K562 (cell line): ENCODE data around the gene TMEM117. TPM values are rescaled to one million over a fixed set of nuclear protein-coding genes. Genes with fewer than 3 reads are reported as not detected.

Source experiments
- ATAC-seq: fragments of 200-7000 bp; cut with Tn5 transposase; 3 replicates; pipeline ENCODE4 v1.9.1; 2020; ENCODE audit warnings: moderate library complexity
- BruUV-seq: library from RNA; stranded (reverse); fragments of 400-500 nt; replicated peaks from 2 replicates; lab custom pipeline; 2021; lab: Mats Ljungman, UMichigan
- CTCF ChIA-PET: fragments of 300-600 bp; formaldehyde crosslinking; extraction: SDS; loops from one replicate; lab custom pipeline; 2021; ENCODE audit warnings: low intra/inter-chr PET ratio; lab: Yijun Ruan, JAX
- POLR2A ChIA-PET: fragments of 300-600, 350-650 bp; sonication (Branson Sonifier 250); formaldehyde crosslinking; extraction: SDS; loops from one replicate; lab custom pipeline; 2021; ENCODE audit warnings: antibody characterized with exemption, inconsistent platforms; lab: Yijun Ruan, JAX
- DNase-seq, 4 experiments: peaks; one replicate each; pipeline versions ENCODE4 v3.0.0 to v3.0.0-alpha.2; 2011 to 2018; ENCODE audit warnings: low spot score in 3 of 4, mixed read lengths in 3 of 4; ENCODE audit errors: extremely low read depth in 1 of 4
- FAIRE-seq: peaks from 2 replicates; lab custom pipeline; 2011; peaks lifted over from hg19 to GRCh38; lab: Jason Lieb, UNC
- H2AFZ ChIP-seq: 2 replicates; pipeline ENCODE4 v1.6.0; 2011; ENCODE audit warnings: low read depth, low read length, control low read depth, inconsistent platforms
- H3K27ac ChIP-seq: fragments of 200-600 bp; 3 replicates; pipeline ENCODE4 v1.8.0; 2011; ENCODE audit warnings: low read depth, mild to moderate bottlenecking, control low read depth, inconsistent platforms, low read length, moderate library complexity, mixed read lengths; ENCODE audit errors: extremely low read depth
- H3K27me3 ChIP-seq, 2 experiments: fragments of 300-600 bp in 1 of 2; 2 replicates in 1 of 2; 3 replicates in 1 of 2; pipeline versions ENCODE4 v1.6.0 to v1.8.0; 2011; ENCODE audit warnings: inconsistent platforms in 2 of 2, low read length in 2 of 2, mild to moderate bottlenecking in 1 of 2, mixed read lengths in 1 of 2, moderate library complexity in 1 of 2; ENCODE audit not compliant: control insufficient read depth in 2 of 2, insufficient read depth in 2 of 2
- H3K36me3 ChIP-seq: fragments of 300-600 bp; 3 replicates; pipeline ENCODE4 v1.8.0; 2011; ENCODE audit warnings: mild to moderate bottlenecking, low read length, inconsistent platforms; ENCODE audit not compliant: control insufficient read depth, insufficient read depth
- H3K4me1 ChIP-seq, 2 experiments: fragments of 200-600 bp in 1 of 2; replicated peaks in 1 of 2; 2 replicates in 1 of 2; 3 replicates in 1 of 2; pipeline versions ENCODE4 v1.5.1 to v1.8.0; 2011; ENCODE audit warnings: inconsistent platforms in 2 of 2, low read length in 2 of 2, mild to moderate bottlenecking in 1 of 2, mixed read lengths in 1 of 2, moderate library complexity in 1 of 2; ENCODE audit not compliant: control insufficient read depth in 2 of 2, insufficient read depth in 2 of 2
- H3K4me2 ChIP-seq: 2 replicates; pipeline ENCODE4 v1.6.1; 2011; ENCODE audit warnings: low read length, control low read depth, inconsistent platforms, mixed read lengths; ENCODE audit not compliant: insufficient read depth
- H3K4me3 ChIP-seq: fragments of 200-600 bp; sonication (generic), shearing (Covaris generic); 2 replicates; pipeline ENCODE4 v1.5.1; 2016; ENCODE audit warnings: control low read depth, inconsistent platforms
- H3K79me2 ChIP-seq: fragments of 200-600 bp; 3 replicates; pipeline ENCODE4 v1.8.0; 2011; ENCODE audit warnings: low read length, inconsistent platforms; ENCODE audit not compliant: control insufficient read depth, insufficient read depth
- H3K9ac ChIP-seq, 2 experiments: 2 replicates each; pipeline versions ENCODE4 v1.6.0 to v1.6.1; 2011; ENCODE audit warnings: low read depth in 2 of 2, low read length in 2 of 2, control low read depth in 1 of 2, inconsistent platforms in 1 of 2, mild to moderate bottlenecking in 1 of 2, mixed read lengths in 1 of 2; ENCODE audit not compliant: insufficient read depth in 1 of 2
- H3K9me1 ChIP-seq: one replicate; pipeline ENCODE4 v1.6.0; 2011; ENCODE audit warnings: inconsistent platforms, mild to moderate bottlenecking, low read length, moderate library complexity; ENCODE audit not compliant: control insufficient read depth, insufficient read depth
- H3K9me3 ChIP-seq: replicated peaks from 2 replicates; pipeline ENCODE4 v1.5.1; 2011; ENCODE audit warnings: low read depth, low read length, inconsistent platforms; ENCODE audit not compliant: control insufficient read depth, insufficient read depth
- H4K20me1 ChIP-seq: replicated peaks from 2 replicates; pipeline ENCODE4 v1.6.1; 2011; ENCODE audit warnings: low read length, inconsistent platforms, mixed read lengths; ENCODE audit not compliant: control insufficient read depth, insufficient read depth
- CEBPG ChIP-seq, 3 experiments: fragments of 200-800 bp in 1 of 3; sonication (Bioruptor generic) in 1 of 3; sonication (generic) in 1 of 3; formaldehyde crosslinking in 1 of 3; IDR thresholded peaks in 2 of 3; conservative IDR thresholded peaks in 1 of 3; 2 replicates each; pipeline versions ENCODE4 v1.6.1 to v1.8.0; 2016 to 2022; ENCODE audit warnings: missing compliant biosample characterization in 2 of 3, missing genetic modification characterization in 2 of 3, mild to moderate bottlenecking in 1 of 3, missing genetic modification reagents in 1 of 3
- ESRRB ChIP-seq: fragments of 250-450 bp; sonication (Bioruptor Pico); IDR thresholded peaks from 2 replicates; pipeline ENCODE4 v1.5.0; 2020; ENCODE audit warnings: mild to moderate bottlenecking, moderate library complexity, borderline replicate concordance
- HEY1 ChIP-seq: fragments of 250-450 bp; sonication (Bioruptor Pico); IDR thresholded peaks from 2 replicates; pipeline ENCODE4 v1.5.0; 2020; ENCODE audit warnings: mild to moderate bottlenecking, moderate library complexity, borderline replicate concordance
- NBN ChIP-seq: fragments of 450-650 bp; IDR thresholded peaks from 2 replicates; pipeline ENCODE4 v1.6.1; 2016; ENCODE audit warnings: low read depth, mild to moderate bottlenecking
- NFXL1 ChIP-seq: fragments of 450-650 bp; formaldehyde crosslinking; IDR thresholded peaks from 2 replicates; pipeline ENCODE4 v1.4.0; 2021; ENCODE audit warnings: mild to moderate bottlenecking
- RBM39 ChIP-seq: fragments of 200-400 bp; formaldehyde crosslinking; optimal IDR thresholded peaks from 2 replicates; pipeline ENCODE3; 2018; ENCODE audit warnings: low read depth, low read length
- SMARCA5 ChIP-seq: fragments of 450-650 bp; IDR thresholded peaks from 2 replicates; pipeline ENCODE4 v1.6.1; 2016
- ZNF57 ChIP-seq: fragments of 450-650 bp; formaldehyde crosslinking; IDR thresholded peaks from 2 replicates; pipeline ENCODE4 v1.4.0; 2020; ENCODE audit warnings: mild to moderate bottlenecking, moderate library complexity
- WGBS: fragments of 100-300 bp; shearing (Covaris generic); methylation state at CpG from one replicate; pipeline ENCODE4 v1.1.6; 2016; ENCODE audit warnings: low coverage, mixed read lengths; ENCODE audit not compliant: insufficient coverage; ENCODE audit errors: missing lambda C conversion rate; 5-methylcytosine and 5-hydroxymethylcytosine counted together
- in situ Hi-C: fragments of 300-500 bp; cut with MboI; formaldehyde crosslinking; loops from 4 replicates; pipeline ENCODE4 v1.15.0; 2018; ENCODE audit warnings: inconsistent platforms, mixed read lengths
- intact Hi-C: fragments of 100-400 bp; cut with micrococcal nuclease; formaldehyde crosslinking; loops from 2 replicates; pipeline ENCODE4 v1.14.2; 2022
- polyA plus RNA-seq, 8 experiments: library from polyadenylated mRNA; depleted of rRNA in 4 of 8; stranded (reverse) in 5 of 8; unstranded in 3 of 8; fragments of >200 nt; fragmentation: Nextera tagmentation in 2 of 8; fragmentation: Illumina TruSeq in 1 of 8; extraction: Ambion mirVana in 2 of 8; extraction: Trizol in 1 of 8; gene quantifications; 2 replicates each; pipeline versions ENCODE4 v1.2.1 to v1.2.3, GENCODE V29; 2011 to 2014; ENCODE audit warnings: inconsistent platforms in 1 of 8, missing spikeins in 1 of 8
- total RNA-seq, 7 experiments: library from RNA; depleted of rRNA in 6 of 7; stranded (reverse); fragments of >200 nt in 6 of 7; fragmentation: Illumina TruSeq in 2 of 7; extraction: Trizol in 2 of 7; gene quantifications; 2 replicates each; pipeline versions ENCODE4 v1.2.1 to v1.2.3, GENCODE V29; 2011 to 2021; ENCODE audit warnings: low replicate concordance in 1 of 7
- TF ChIP-seq, protein P1 (sequence below): fragments of 250-450 bp; sonication (Bioruptor Pico); IDR thresholded peaks from 2 replicates; pipeline ENCODE4 v1.5.0; 2020; ENCODE audit warnings: mild to moderate bottlenecking, borderline replicate concordance
- TF ChIP-seq, protein P2 (sequence below): fragments of 250-450 bp; sonication (Bioruptor Pico); IDR thresholded peaks from 2 replicates; pipeline ENCODE4 v1.5.0; 2021; ENCODE audit warnings: mild to moderate bottlenecking, borderline replicate concordance
- TF ChIP-seq, protein P3 (sequence below), 2 experiments: fragments of 450-650 bp in 1 of 2; sonication (generic) in 1 of 2; formaldehyde crosslinking; conservative IDR thresholded peaks; 2 replicates each; pipeline versions ENCODE4 v1.4.0 to v1.8.1; 2020 to 2022; ENCODE audit warnings: mild to moderate bottlenecking in 1 of 2, missing genetic modification reagents in 1 of 2

TMEM117 gene
- total and polyA plus RNA-seq, 9 of the 15 experiments (the other 6 are each of a cell fraction or from before 2014, with no cell fraction given), result 0.31 to 2.8 (median 1.0) TPM

DNA sequence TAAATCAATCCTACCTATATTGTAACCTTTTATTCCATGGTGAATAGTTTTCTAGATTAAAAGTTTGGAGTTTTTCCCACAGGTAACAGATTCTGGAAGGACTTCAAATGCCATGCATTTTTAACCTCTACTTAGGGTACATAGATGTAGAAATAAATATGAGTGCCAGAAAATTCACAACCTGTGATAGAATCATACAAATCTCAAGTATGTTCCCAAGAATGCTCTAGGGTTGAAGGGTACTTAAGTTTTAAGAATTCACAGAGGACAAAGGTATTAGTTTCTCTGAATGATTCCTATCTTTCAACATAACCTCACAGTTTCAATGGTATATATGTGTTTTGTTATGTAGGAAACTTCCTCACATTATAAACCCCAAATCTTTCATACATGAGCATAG is 511.3 kb downstream of the TMEM117 start:
- in situ Hi-C loops (no loop called here), intact Hi-C loops (no loop called here)
- no peaks in the 10 kb centered on the region for H3K27me3 ChIP-seq

DNA sequence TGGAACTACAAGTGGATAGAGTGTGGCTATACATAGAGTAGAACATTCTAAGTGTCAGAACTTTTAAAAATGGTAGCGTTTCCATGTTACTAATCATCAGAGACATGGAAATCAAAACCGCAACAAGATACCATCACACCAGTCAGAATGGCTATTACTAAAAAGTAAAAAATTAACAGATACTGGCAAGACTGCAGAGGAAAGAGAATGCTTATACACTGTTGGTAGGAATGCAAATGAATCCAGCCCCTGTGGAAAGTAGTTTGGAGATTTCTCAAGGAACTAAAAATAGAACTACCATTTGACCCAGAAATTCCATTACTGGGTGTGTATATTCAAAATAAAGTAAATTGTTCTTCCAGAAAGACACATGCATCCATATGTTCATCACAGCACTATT is 521.6 kb downstream of the TMEM117 start:
- no peak for FAIRE-seq
- POLR2A ChIA-PET, result no interaction called here
- 0% methylated on average over 2 of the region's 2 CpGs for WGBS
- TF ChIP-seq ZNF57 (CRISPR knock-in tag) (no peak), CEBPG (CRISPR knock-in tag; IDR thresholded peaks at IDR 0.05) (no peak), CEBPG (tag; conservative IDR thresholded peaks at IDR 0.05 in 1 of 2, IDR thresholded peaks at IDR 0.05 in 1 of 2) (no peak), RBM39 (no peak), SMARCA5 (no peak), NFXL1 (no peak), NBN (no peak)
- TF ChIP-seq, protein P1, sequence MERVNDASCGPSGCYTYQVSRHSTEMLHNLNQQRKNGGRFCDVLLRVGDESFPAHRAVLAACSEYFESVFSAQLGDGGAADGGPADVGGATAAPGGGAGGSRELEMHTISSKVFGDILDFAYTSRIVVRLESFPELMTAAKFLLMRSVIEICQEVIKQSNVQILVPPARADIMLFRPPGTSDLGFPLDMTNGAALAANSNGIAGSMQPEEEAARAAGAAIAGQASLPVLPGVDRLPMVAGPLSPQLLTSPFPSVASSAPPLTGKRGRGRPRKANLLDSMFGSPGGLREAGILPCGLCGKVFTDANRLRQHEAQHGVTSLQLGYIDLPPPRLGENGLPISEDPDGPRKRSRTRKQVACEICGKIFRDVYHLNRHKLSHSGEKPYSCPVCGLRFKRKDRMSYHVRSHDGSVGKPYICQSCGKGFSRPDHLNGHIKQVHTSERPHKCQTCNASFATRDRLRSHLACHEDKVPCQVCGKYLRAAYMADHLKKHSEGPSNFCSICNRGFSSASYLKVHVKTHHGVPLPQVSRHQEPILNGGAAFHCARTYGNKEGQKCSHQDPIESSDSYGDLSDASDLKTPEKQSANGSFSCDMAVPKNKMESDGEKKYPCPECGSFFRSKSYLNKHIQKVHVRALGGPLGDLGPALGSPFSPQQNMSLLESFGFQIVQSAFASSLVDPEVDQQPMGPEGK, result no peak
- TF ChIP-seq, protein P2, sequence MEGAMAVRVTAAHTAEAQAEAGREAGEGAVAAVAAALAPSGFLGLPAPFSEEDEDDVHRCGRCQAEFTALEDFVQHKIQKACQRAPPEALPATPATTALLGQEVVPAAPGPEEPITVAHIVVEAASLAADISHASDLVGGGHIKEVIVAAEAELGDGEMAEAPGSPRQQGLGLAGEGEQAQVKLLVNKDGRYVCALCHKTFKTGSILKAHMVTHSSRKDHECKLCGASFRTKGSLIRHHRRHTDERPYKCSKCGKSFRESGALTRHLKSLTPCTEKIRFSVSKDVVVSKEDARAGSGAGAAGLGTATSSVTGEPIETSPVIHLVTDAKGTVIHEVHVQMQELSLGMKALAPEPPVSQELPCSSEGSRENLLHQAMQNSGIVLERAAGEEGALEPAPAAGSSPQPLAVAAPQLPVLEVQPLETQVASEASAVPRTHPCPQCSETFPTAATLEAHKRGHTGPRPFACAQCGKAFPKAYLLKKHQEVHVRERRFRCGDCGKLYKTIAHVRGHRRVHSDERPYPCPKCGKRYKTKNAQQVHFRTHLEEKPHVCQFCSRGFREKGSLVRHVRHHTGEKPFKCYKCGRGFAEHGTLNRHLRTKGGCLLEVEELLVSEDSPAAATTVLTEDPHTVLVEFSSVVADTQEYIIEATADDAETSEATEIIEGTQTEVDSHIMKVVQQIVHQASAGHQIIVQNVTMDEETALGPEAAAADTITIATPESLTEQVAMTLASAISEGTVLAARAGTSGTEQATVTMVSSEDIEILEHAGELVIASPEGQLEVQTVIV (CRISPR knock-in tag), result no peak

More for the DNA sequence above, 511.3 kb downstream of the TMEM117 start:
- CTCF ChIA-PET, result no interaction called here
- no peaks in the 10 kb centered on the region for H3K36me3 ChIP-seq
- H3K4me1 ChIP-seq, result no peaks in the 10 kb centered on the region
- H2AFZ ChIP-seq, result no peak overlapping the region
- FAIRE-seq (no peak), ATAC-seq (no peak)
- H3K9ac ChIP-seq, result no peak overlapping the region
- no peak overlapping the region for H3K27ac ChIP-seq
- H4K20me1 ChIP-seq, result no peaks in the 10 kb centered on the region
- H3K4me2 ChIP-seq, result no peak overlapping the region
- H3K4me3 ChIP-seq, result no peak overlapping the region
- H3K9me3 ChIP-seq, result no peaks in the 10 kb centered on the region
- BruUV-seq, result no TSS peak
- H3K79me2 ChIP-seq, result no peaks in the 10 kb centered on the region
- TF ChIP-seq, protein P3, sequence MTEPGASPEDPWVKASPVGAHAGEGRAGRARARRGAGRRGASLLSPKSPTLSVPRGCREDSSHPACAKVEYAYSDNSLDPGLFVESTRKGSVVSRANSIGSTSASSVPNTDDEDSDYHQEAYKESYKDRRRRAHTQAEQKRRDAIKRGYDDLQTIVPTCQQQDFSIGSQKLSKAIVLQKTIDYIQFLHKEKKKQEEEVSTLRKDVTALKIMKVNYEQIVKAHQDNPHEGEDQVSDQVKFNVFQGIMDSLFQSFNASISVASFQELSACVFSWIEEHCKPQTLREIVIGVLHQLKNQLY (CRISPR knock-in tag; conservative IDR thresholded peaks at IDR 0.05), result no peak
- TF ChIP-seq ESRRB (CRISPR knock-in tag), result no peak
- no peak for TF ChIP-seq HEY1 (CRISPR knock-in tag)
- TF ChIP-seq, all 486 proteins: peak for 0
- H3K9me1 ChIP-seq, result no peaks in the 10 kb centered on the region
- POLR2A ChIA-PET, result no interaction called here
- DNase-seq, result no peak

More for the DNA sequence above, 521.6 kb downstream of the TMEM117 start:
- H3K27me3 ChIP-seq, result no peaks in the 10 kb centered on the region
- intact Hi-C loops, result no loop called here
- H3K36me3 ChIP-seq, result no peaks in the 10 kb centered on the region
- DNase-seq, result no peak
- H3K9ac ChIP-seq, result no peak overlapping the region
- H3K27ac ChIP-seq, result no peak overlapping the region
- no peaks in the 10 kb centered on the region for H3K9me1 ChIP-seq
- in situ Hi-C loops, result no loop called here
- H3K4me1 ChIP-seq, result no peaks in the 10 kb centered on the region
- H3K79me2 ChIP-seq, result no peaks in the 10 kb centered on the region
- no peak for ATAC-seq
- no TSS peak for BruUV-seq
- H3K4me3 ChIP-seq, result no peak overlapping the region
- H2AFZ ChIP-seq, result no peak overlapping the region
- no peak overlapping the region for H3K4me2 ChIP-seq
- CTCF ChIA-PET, result no interaction called here
- H3K9me3 ChIP-seq, result no peaks in the 10 kb centered on the region
- H4K20me1 ChIP-seq, result no peaks in the 10 kb centered on the region
